K562 (cell line): ENCODE results near the gene PTBP3. TPM values are rescaled to one million over a fixed set of nuclear protein-coding genes. Genes with fewer than 3 reads are reported as not detected.

Experiments
- ATF2 ChIP-seq: sonication (generic); formaldehyde crosslinking; IDR thresholded peaks from 2 replicates; pipeline ENCODE4 v1.8.1; 2022; ENCODE audit warnings: missing genetic modification reagents
- BRD9 ChIP-seq: fragments of 450-650 bp; IDR thresholded peaks from 2 replicates; pipeline ENCODE4 v1.6.1; 2018; ENCODE audit warnings: low read depth; ENCODE audit not compliant: partially characterized antibody
- CBX8 ChIP-seq: fragments of 200-600 bp; sonication (generic); IDR thresholded peaks from 2 replicates; pipeline ENCODE4 v1.6.1; 2012; ENCODE audit warnings: borderline replicate concordance, mixed run types, low read depth, mild to moderate bottlenecking, moderate library complexity, mixed read lengths, low read length, control low read depth, inconsistent platforms; ENCODE audit not compliant: poor library complexity, severe bottlenecking; ENCODE audit errors: extremely low read depth
- CLOCK ChIP-seq: fragments of 250-450 bp; sonication (Bioruptor Pico); IDR thresholded peaks from 2 replicates; pipeline ENCODE4 v1.4.0; 2020; ENCODE audit warnings: mild to moderate bottlenecking, moderate library complexity, borderline replicate concordance
- CREBBP ChIP-seq: IDR thresholded peaks from one replicate; pipeline ENCODE4 v1.6.1; 2012; ENCODE audit warnings: low read depth, mild to moderate bottlenecking, control low read depth, inconsistent platforms, low read length
- CREM ChIP-seq: IDR thresholded peaks from 2 replicates; pipeline ENCODE4 v1.6.1; 2014; ENCODE audit warnings: antibody characterized with exemption, low read depth
- E2F6 ChIP-seq, 2 experiments: IDR thresholded peaks; 2 replicates each; pipeline ENCODE4 v1.6.1; 2011; ENCODE audit warnings: borderline replicate concordance in 1 of 2, control low read depth in 1 of 2, low read depth in 1 of 2, low read length in 1 of 2, mild to moderate bottlenecking in 1 of 2, mixed read lengths in 1 of 2, moderate library complexity in 1 of 2; ENCODE audit not compliant: insufficient read depth in 1 of 2, insufficient read length in 1 of 2, poor library complexity in 1 of 2, severe bottlenecking in 1 of 2; ENCODE audit errors: extremely low read depth in 1 of 2
- FOXA3 ChIP-seq, 2 experiments: fragments of 450-650 bp in 1 of 2; sonication (generic) in 1 of 2; formaldehyde crosslinking; IDR thresholded peaks in 1 of 2; conservative IDR thresholded peaks in 1 of 2; 2 replicates each; pipeline versions ENCODE4 v1.4.0 to v1.8.0; 2020 to 2022; ENCODE audit warnings: mild to moderate bottlenecking in 2 of 2, missing genetic modification reagents in 1 of 2
- FUS ChIP-seq: fragments of 200-400 bp; formaldehyde crosslinking; optimal IDR thresholded peaks from 2 replicates; pipeline ENCODE3; 2017; ENCODE audit warnings: low read depth, low read length
- NFRKB ChIP-seq: fragments of 450-650 bp; IDR thresholded peaks from 2 replicates; pipeline ENCODE4 v1.6.1; 2016; ENCODE audit warnings: low read depth
- POLR2H ChIP-seq: IDR thresholded peaks from 2 replicates; pipeline ENCODE4 v1.6.1; 2016; ENCODE audit warnings: missing genetic modification characterization, low read depth, mild to moderate bottlenecking, control low read depth, missing compliant biosample characterization, moderate library complexity
- POLR3A ChIP-seq: IDR thresholded peaks from 2 replicates; pipeline ENCODE4 v1.6.1; 2011; ENCODE audit warnings: borderline replicate concordance, mild to moderate bottlenecking, moderate library complexity; ENCODE audit not compliant: insufficient read length, insufficient read depth; ENCODE audit errors: extremely low read depth
- XRCC4 ChIP-seq: IDR thresholded peaks from one replicate; pipeline ENCODE4 v1.6.1; 2011; ENCODE audit not compliant: insufficient read depth, insufficient read length; ENCODE audit errors: extremely low read depth
- ZNF174 ChIP-seq: fragments of 250-450 bp; sonication (Bioruptor Pico); IDR thresholded peaks from 2 replicates; pipeline ENCODE4 v1.4.0; 2020; ENCODE audit warnings: mild to moderate bottlenecking
- ZNF212 ChIP-seq: fragments of 450-650 bp; formaldehyde crosslinking; IDR thresholded peaks from 2 replicates; pipeline ENCODE4 v1.4.0; 2020; ENCODE audit warnings: mild to moderate bottlenecking
- ZSCAN29 ChIP-seq: fragments of 450-650 bp; IDR thresholded peaks from 2 replicates; pipeline ENCODE4 v1.6.1; 2017
- polyA plus RNA-seq, 8 experiments: library from polyadenylated mRNA; depleted of rRNA in 4 of 8; stranded (reverse) in 5 of 8; unstranded in 3 of 8; fragments of >200 nt; fragmentation: Nextera tagmentation in 2 of 8; fragmentation: Illumina TruSeq in 1 of 8; extraction: Ambion mirVana in 2 of 8; extraction: Trizol in 1 of 8; gene quantifications; 2 replicates each; pipeline versions ENCODE4 v1.2.1 to v1.2.3, GENCODE V29; 2011 to 2014; ENCODE audit warnings: inconsistent platforms in 1 of 8, missing spikeins in 1 of 8
- total RNA-seq, 7 experiments: library from RNA; depleted of rRNA in 6 of 7; stranded (reverse); fragments of >200 nt in 6 of 7; fragmentation: Illumina TruSeq in 2 of 7; extraction: Trizol in 2 of 7; gene quantifications; 2 replicates each; pipeline versions ENCODE4 v1.2.1 to v1.2.3, GENCODE V29; 2011 to 2021; ENCODE audit warnings: low replicate concordance in 1 of 7

PTBP3 gene
- total and polyA plus RNA-seq, 9 of the 15 experiments (the other 6 are each of a cell fraction or from before 2014, with no cell fraction given), result 22.4 to 132 (median 68.0) TPM

GRCh38 chr9:112224401-112225289 lies 108.8 kb downstream of the PTBP3 start (continued):
- TF ChIP-seq FOXA3 (CRISPR knock-in tag; conservative IDR thresholded peaks at IDR 0.05 in 1 of 2, IDR thresholded peaks at IDR 0.05 in 1 of 2), result peak; percentile 86 to 87
- TF ChIP-seq CBX8, result no peak
- TF ChIP-seq ATF2 (CRISPR knock-in tag), result no peak
- TF ChIP-seq BRD9, result no peak
- TF ChIP-seq POLR3A, result no peak
- peak; percentile 63 for TF ChIP-seq POLR2H
- TF ChIP-seq ZNF174 (CRISPR knock-in tag), result no peak
- TF ChIP-seq ZSCAN29, result no peak
- TF ChIP-seq CREM, result peak; percentile 59; the same call in 1 of the 2 replicates
- TF ChIP-seq E2F6 (IDR thresholded peaks at IDR 0.05; ENCODE audit: borderline replicate concordance in 1 of 2, extremely low read depth in 1 of 2, insufficient read depth in 1 of 2, insufficient read length in 1 of 2, low read depth in 1 of 2, low read length in 1 of 2, poor library complexity in 1 of 2, severe bottlenecking in 1 of 2), result peak; percentile 27 to 30
- TF ChIP-seq NFRKB, result peak; percentile 83
- TF ChIP-seq FUS, result no peak
- TF ChIP-seq CLOCK, result no peak
- TF ChIP-seq CREBBP, result no peak
- no peak; the same call in 1 of the 2 replicates for TF ChIP-seq ZNF212 (CRISPR knock-in tag)
- TF ChIP-seq XRCC4, result no peak
